ENCODE results near the gene CDKN1C. TPM values are rescaled to one million over a fixed set of nuclear protein-coding genes. Genes with fewer than 3 reads are reported as not detected.

CDKN1C gene
- total and polyA plus RNA-seq, 2 of the 8 experiments (the other 6 are each of a cell fraction or from before 2014, with no cell fraction given) = 12.8 to 14.1 TPM

GRCh38 chr11:2867722-2868505, 17.7 kb downstream of the CDKN1C start (continued):
- TF ChIP-seq CHD7 (IDR thresholded peaks at IDR 0.05; ENCODE audit: insufficient replicate concordance, low read length) (peak; percentile 23), E2F6 (IDR thresholded peaks at IDR 0.05) (no peak; the same call in 1 of the 2 replicates)

Data from H1 (cell line).